ENCODE measurements around the gene TMEM82.

TMEM82 gene

GRCh38 chr1:15739259-15739658 lies 3.0 kb upstream of the TMEM82 start:
- DNase-seq (ENCODE audit: low read depth) = no peak
- no peak for TF ChIP-seq CTCF (conservative IDR thresholded peaks at IDR 0.05; ENCODE audit: low read depth, low read length)
- no peak overlapping the region for H3K4me3 ChIP-seq (ENCODE audit: low read depth, low read length)

- peak; percentile 32 for TF ChIP-seq CTCF (conservative IDR thresholded peaks at IDR 0.05; ENCODE audit: low read depth, low read length)
- DNase-seq (ENCODE audit: low read depth) = no peak
- no peak overlapping the region for H3K4me3 ChIP-seq (ENCODE audit: low read depth, low read length)
These were observed 2.6 kb upstream of the TMEM82 start for GRCh38 chr1:15739745-15740144.

- DNase-seq (ENCODE audit: low read depth) = peak; percentile 78
- H3K4me3 ChIP-seq (ENCODE audit: low read depth, low read length) = no peak overlapping the region
- peak; percentile 93 for TF ChIP-seq CTCF (conservative IDR thresholded peaks at IDR 0.05; ENCODE audit: low read depth, low read length)
These were observed 1.1 kb upstream of the TMEM82 start for GRCh38 chr1:15740924-15741850.

- H3K4me3 ChIP-seq (ENCODE audit: low read depth, low read length) = no peak overlapping the region
- DNase-seq (ENCODE audit: low read depth) = no peak
- no peak for TF ChIP-seq CTCF (conservative IDR thresholded peaks at IDR 0.05; ENCODE audit: low read depth, low read length)
These were observed 1.9 kb downstream of the TMEM82 start for GRCh38 chr1:15744122-15744679.

- no peak overlapping the region for H3K4me3 ChIP-seq (ENCODE audit: low read depth, low read length)
- no peak for DNase-seq (ENCODE audit: low read depth)
- TF ChIP-seq CTCF (conservative IDR thresholded peaks at IDR 0.05; ENCODE audit: low read depth, low read length) = no peak
These were observed 5.1 kb downstream of the TMEM82 start for GRCh38 chr1:15747378-15747777.

- TF ChIP-seq CTCF (conservative IDR thresholded peaks at IDR 0.05; ENCODE audit: low read depth, low read length) = no peak
- no peak overlapping the region for H3K4me3 ChIP-seq (ENCODE audit: low read depth, low read length)
- DNase-seq (ENCODE audit: low read depth) = no peak
These were observed 6.0 kb downstream of the TMEM82 start for GRCh38 chr1:15748264-15748663.

All from choroid plexus epithelial cell (primary cell).